Astrocyte (in vitro differentiated cells and primary cell): Measurements from ENCODE around the gene CRHR2. TPM values are rescaled to one million over a fixed set of nuclear protein-coding genes. Genes with fewer than 3 reads are reported as not detected.

Experiments
- DNase-seq: peaks from one replicate; pipeline ENCODE4 v3.0.0-alpha.2; 2010; ENCODE audit warnings: low read depth
- FAIRE-seq: peaks from 2 replicates; lab custom pipeline; 2011; peaks lifted over from hg19 to GRCh38; lab: Jason Lieb, UNC
- H2AFZ ChIP-seq: 2 replicates; pipeline ENCODE4 v1.6.0; 2012; ENCODE audit warnings: low read depth, low read length, inconsistent platforms
- H3K27ac ChIP-seq: 2 replicates; pipeline ENCODE4 v1.5.1; 2011; ENCODE audit warnings: low read depth, low read length, inconsistent platforms
- H3K27me3 ChIP-seq: 2 replicates; pipeline ENCODE4 v1.6.0; 2011; ENCODE audit warnings: low read length, inconsistent platforms; ENCODE audit not compliant: insufficient read depth
- H3K36me3 ChIP-seq: 2 replicates; pipeline ENCODE4 v1.5.1; 2011; ENCODE audit warnings: low read length, inconsistent platforms; ENCODE audit not compliant: insufficient read depth
- H3K4me1 ChIP-seq: 2 replicates; pipeline ENCODE4 v1.5.1; 2011; ENCODE audit warnings: low read length, inconsistent platforms; ENCODE audit not compliant: insufficient read depth
- H3K4me2 ChIP-seq: 2 replicates; pipeline ENCODE4 v1.6.0; 2012; ENCODE audit warnings: low read length, inconsistent platforms
- H3K4me3 ChIP-seq: 2 replicates; pipeline ENCODE4 v1.5.1; 2011; ENCODE audit warnings: low read depth, mild to moderate bottlenecking, low read length, inconsistent platforms; ENCODE audit not compliant: insufficient read depth
- H3K79me2 ChIP-seq: 2 replicates; pipeline ENCODE4 v1.6.0; 2012; ENCODE audit warnings: mild to moderate bottlenecking, low read length, inconsistent platforms; ENCODE audit not compliant: insufficient read depth
- H3K9ac ChIP-seq: 2 replicates; pipeline ENCODE4 v1.6.0; 2012; ENCODE audit warnings: mild to moderate bottlenecking, low read length, inconsistent platforms
- H3K9me3 ChIP-seq: 2 replicates; pipeline ENCODE4 v1.5.1; 2012; ENCODE audit warnings: low read depth, mild to moderate bottlenecking, low read length, inconsistent platforms; ENCODE audit not compliant: insufficient read depth
- H4K20me1 ChIP-seq: 2 replicates; pipeline ENCODE4 v1.6.0; 2012; ENCODE audit warnings: low read length, inconsistent platforms; ENCODE audit not compliant: insufficient read depth
- H3K27ac Mint-ChIP-seq: one replicate; pipeline ENCODE4 v1.8.0; 2021; ENCODE audit warnings: mild to moderate bottlenecking, mixed read lengths; ENCODE audit not compliant: unreplicated experiment
- H3K27me3 Mint-ChIP-seq: one replicate; pipeline ENCODE4 v1.8.0; 2021; ENCODE audit warnings: low read depth, mixed read lengths; ENCODE audit not compliant: unreplicated experiment
- H3K36me3 Mint-ChIP-seq: one replicate; pipeline ENCODE4 v1.8.0; 2021; ENCODE audit warnings: low read depth, mixed read lengths; ENCODE audit not compliant: unreplicated experiment
- H3K4me1 Mint-ChIP-seq: one replicate; pipeline ENCODE4 v1.8.0; 2021; ENCODE audit warnings: low read depth, mixed read lengths; ENCODE audit not compliant: unreplicated experiment
- H3K4me3 Mint-ChIP-seq: one replicate; pipeline ENCODE4 v1.8.0; 2021; ENCODE audit warnings: mild to moderate bottlenecking, moderate library complexity, mixed read lengths; ENCODE audit not compliant: unreplicated experiment
- H3K9me3 Mint-ChIP-seq: one replicate; pipeline ENCODE4 v1.8.0; 2021; ENCODE audit warnings: mild to moderate bottlenecking, mixed read lengths; ENCODE audit not compliant: unreplicated experiment
- EZH2 ChIP-seq: IDR thresholded peaks from 2 replicates; pipeline ENCODE4 v1.6.1; 2012; ENCODE audit warnings: mild to moderate bottlenecking, low read length, inconsistent platforms; ENCODE audit not compliant: insufficient read depth
- total RNA-seq: library from RNA; stranded (reverse); gene quantifications from 2 replicates; pipeline ENCODE4 v1.2.1, GENCODE V29; 2021
- TF ChIP-seq, protein P1 (sequence below): IDR thresholded peaks from 2 replicates; pipeline ENCODE4 v1.5.1; 2011; ENCODE audit warnings: low read depth, mild to moderate bottlenecking, inconsistent platforms, low read length, moderate library complexity; ENCODE audit not compliant: insufficient read depth

The CRHR2 gene
- total RNA-seq, 1 donor from 2014 or later = not detected

DNA sequence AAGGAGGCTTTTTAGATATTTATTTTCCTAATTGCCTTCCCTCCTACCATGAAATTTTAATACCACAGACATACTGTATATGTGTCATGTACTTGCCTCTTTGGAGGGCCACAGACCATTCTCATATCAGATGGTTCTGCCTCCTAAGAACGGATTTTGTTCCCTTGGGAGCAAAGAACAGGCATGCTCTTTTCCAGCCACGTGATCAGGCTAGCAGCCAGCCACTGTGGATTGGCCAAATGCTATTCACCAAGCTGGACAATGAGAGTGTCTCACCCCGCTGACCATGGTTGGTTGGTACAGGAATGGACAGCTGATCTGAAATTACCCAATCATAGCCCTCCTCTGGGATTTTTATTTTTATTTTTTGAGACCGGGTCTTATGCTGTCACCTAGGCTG is 21.5 kb upstream of the CRHR2 start:
- no peaks in the 10 kb centered on the region for H3K36me3 ChIP-seq
- FAIRE-seq = no peak

DNA sequence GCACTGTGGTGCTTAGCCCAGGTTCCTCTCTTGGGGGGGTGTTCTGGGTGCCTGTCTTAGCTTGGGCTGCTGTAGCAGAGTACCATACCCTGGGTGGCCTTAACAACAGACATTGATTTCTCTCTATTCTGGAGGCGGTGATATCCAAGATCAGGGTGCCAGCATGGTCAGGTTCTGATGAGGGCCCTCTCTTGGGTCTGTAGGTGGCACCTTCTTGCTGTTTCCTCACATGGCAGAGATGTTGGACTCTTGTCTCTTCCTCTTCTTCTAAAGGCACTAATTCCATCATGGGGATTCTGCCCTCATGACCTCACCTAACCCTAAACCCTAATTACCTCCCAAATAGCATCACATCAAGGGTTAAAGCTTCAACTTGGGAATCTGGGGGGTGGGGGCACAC is 19.9 kb upstream of the CRHR2 start:
- H3K9me3 Mint-ChIP-seq = peaks cover 9% of the 10 kb centered on the region
- H3K27ac Mint-ChIP-seq = no peak overlapping the region
- H3K27ac ChIP-seq = no peak overlapping the region
- no peak for FAIRE-seq
- no peak overlapping the region for H2AFZ ChIP-seq
- H3K9me3 ChIP-seq = no peaks in the 10 kb centered on the region
- TF ChIP-seq EZH2 = no peak
- TF ChIP-seq, protein P1, sequence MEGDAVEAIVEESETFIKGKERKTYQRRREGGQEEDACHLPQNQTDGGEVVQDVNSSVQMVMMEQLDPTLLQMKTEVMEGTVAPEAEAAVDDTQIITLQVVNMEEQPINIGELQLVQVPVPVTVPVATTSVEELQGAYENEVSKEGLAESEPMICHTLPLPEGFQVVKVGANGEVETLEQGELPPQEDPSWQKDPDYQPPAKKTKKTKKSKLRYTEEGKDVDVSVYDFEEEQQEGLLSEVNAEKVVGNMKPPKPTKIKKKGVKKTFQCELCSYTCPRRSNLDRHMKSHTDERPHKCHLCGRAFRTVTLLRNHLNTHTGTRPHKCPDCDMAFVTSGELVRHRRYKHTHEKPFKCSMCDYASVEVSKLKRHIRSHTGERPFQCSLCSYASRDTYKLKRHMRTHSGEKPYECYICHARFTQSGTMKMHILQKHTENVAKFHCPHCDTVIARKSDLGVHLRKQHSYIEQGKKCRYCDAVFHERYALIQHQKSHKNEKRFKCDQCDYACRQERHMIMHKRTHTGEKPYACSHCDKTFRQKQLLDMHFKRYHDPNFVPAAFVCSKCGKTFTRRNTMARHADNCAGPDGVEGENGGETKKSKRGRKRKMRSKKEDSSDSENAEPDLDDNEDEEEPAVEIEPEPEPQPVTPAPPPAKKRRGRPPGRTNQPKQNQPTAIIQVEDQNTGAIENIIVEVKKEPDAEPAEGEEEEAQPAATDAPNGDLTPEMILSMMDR = no peak
- H3K4me2 ChIP-seq = no peak overlapping the region
- no peaks in the 10 kb centered on the region for H4K20me1 ChIP-seq
- no peak for DNase-seq
- H3K36me3 Mint-ChIP-seq = no peaks in the 10 kb centered on the region
- H3K79me2 ChIP-seq = no peaks in the 10 kb centered on the region
- no peak overlapping the region for H3K9ac ChIP-seq
- no peak overlapping the region for H3K4me3 Mint-ChIP-seq
- H3K4me1 Mint-ChIP-seq = peaks cover 1% of the 10 kb centered on the region
- H3K27me3 Mint-ChIP-seq = peaks cover 61% of the 10 kb centered on the region
- H3K4me3 ChIP-seq = no peak overlapping the region
- no peaks in the 10 kb centered on the region for H3K36me3 ChIP-seq
- no peaks in the 10 kb centered on the region for H3K4me1 ChIP-seq
- H3K27me3 ChIP-seq = peaks cover 7% of the 10 kb centered on the region

More for the DNA sequence above, 21.5 kb upstream of the CRHR2 start:
- no peak overlapping the region for H3K9ac ChIP-seq
- H3K27ac Mint-ChIP-seq = no peak overlapping the region
- no peaks in the 10 kb centered on the region for H3K79me2 ChIP-seq
- H3K4me2 ChIP-seq = no peak overlapping the region
- TF ChIP-seq, protein P1 = no peak
- H3K9me3 ChIP-seq = no peaks in the 10 kb centered on the region
- H3K27ac ChIP-seq = no peak overlapping the region
- no peaks in the 10 kb centered on the region for H3K36me3 Mint-ChIP-seq
- no peak overlapping the region for H2AFZ ChIP-seq
- no peak for DNase-seq
- peaks cover 1% of the 10 kb centered on the region for H3K4me1 Mint-ChIP-seq
- peaks cover 9% of the 10 kb centered on the region for H3K27me3 ChIP-seq
- no peak overlapping the region for H3K4me3 ChIP-seq
- H3K4me1 ChIP-seq = no peaks in the 10 kb centered on the region
- H3K9me3 Mint-ChIP-seq = peaks cover 9% of the 10 kb centered on the region
- H4K20me1 ChIP-seq = no peaks in the 10 kb centered on the region
- H3K4me3 Mint-ChIP-seq = no peak overlapping the region
- H3K27me3 Mint-ChIP-seq = peaks cover 61% of the 10 kb centered on the region

DNA sequence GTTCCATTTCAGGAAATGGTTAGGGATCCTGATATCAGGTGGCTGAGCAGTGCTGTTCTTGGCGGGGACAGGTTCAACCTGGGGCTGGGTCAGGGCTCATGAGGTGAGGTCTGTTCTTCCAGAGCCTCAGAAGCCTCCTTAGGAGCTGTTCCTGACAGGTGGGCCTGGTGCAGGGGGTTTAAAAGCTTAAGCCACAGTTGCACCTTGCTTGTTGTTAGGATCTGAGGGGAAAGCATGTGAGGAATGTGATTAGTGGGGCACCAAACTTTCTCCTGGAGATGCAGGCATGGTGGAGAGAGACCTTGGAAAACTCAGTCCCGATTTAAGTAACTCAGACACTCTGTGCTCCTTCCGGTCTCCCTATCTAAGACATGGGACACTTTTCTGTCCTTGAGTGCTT is 18.7 kb upstream of the CRHR2 start:
- Mint-ChIP-seq H3K36me3 (no peaks in the 10 kb centered on the region), H3K9me3 (peaks cover 7% of the 10 kb centered on the region), H3K27ac (no peak overlapping the region), H3K4me1 (peaks cover 1% of the 10 kb centered on the region), H3K27me3 (peaks cover 52% of the 10 kb centered on the region), H3K4me3 (no peak overlapping the region)
- no peaks in the 10 kb centered on the region for H4K20me1 ChIP-seq
- H3K27me3 ChIP-seq = peaks cover 7% of the 10 kb centered on the region
- H3K4me3 ChIP-seq = no peak overlapping the region
- H3K79me2 ChIP-seq = no peaks in the 10 kb centered on the region
- TF ChIP-seq, protein P1 = no peak
- no peaks in the 10 kb centered on the region for H3K4me1 ChIP-seq
- no peaks in the 10 kb centered on the region for H3K9me3 ChIP-seq
- FAIRE-seq (no peak), DNase-seq (no peak)
- no peak overlapping the region for H3K9ac ChIP-seq
- no peaks in the 10 kb centered on the region for H3K36me3 ChIP-seq
- no peak overlapping the region for H3K27ac ChIP-seq
- no peak overlapping the region for H2AFZ ChIP-seq
- H3K4me2 ChIP-seq = no peak overlapping the region
